ENCODE data around the gene PITX2.
A peak's percentile ranks its signal among the peaks of the same experiment; 100 is the strongest.

The PITX2 gene

GRCh38 chr4:110621328-110621812, 1.5 kb downstream of the PITX2 start:
- TF ChIP-seq ZNF274 (IDR thresholded peaks at IDR 0.05; ENCODE audit: low read depth, low read length): no peak
- TF ChIP-seq SUZ12 (IDR thresholded peaks at IDR 0.05; ENCODE audit: extremely low read depth, insufficient read depth, insufficient read length): no peak
- Histone ChIP-seq H3K9me3 (ENCODE audit: insufficient read depth, low read length) (no peaks in the 10 kb centered on the region), H3K4me3 (ENCODE audit: insufficient read length, low read depth) (peak overlapping the region; percentile 25), H3K36me3 (ENCODE audit: insufficient read depth, insufficient read length, low read length) (no peaks in the 10 kb centered on the region), H3K4me1 (ENCODE audit: insufficient read depth, insufficient read length) (peaks cover 7% of the 10 kb centered on the region), H3K9ac (ENCODE audit: insufficient read length, low read depth) (no peak overlapping the region), H3K27me3 (ENCODE audit: insufficient read depth, insufficient read length) (peaks cover 98% of the 10 kb centered on the region)
- DNase-seq (ENCODE audit: low read depth, low spot score): no peak

GRCh38 chr4:110620691-110621327, 2.1 kb downstream of the PITX2 start:
- H3K4me3 ChIP-seq (ENCODE audit: insufficient read length, low read depth): peak overlapping the region; percentile 25
- H3K9me3 ChIP-seq (ENCODE audit: insufficient read depth, low read length): no peaks in the 10 kb centered on the region
- H3K4me1 ChIP-seq (ENCODE audit: insufficient read depth, insufficient read length): peaks cover 7% of the 10 kb centered on the region
- TF ChIP-seq YY1 (IDR thresholded peaks at IDR 0.05; ENCODE audit: insufficient read depth, insufficient read length) (no peak), ZNF274 (IDR thresholded peaks at IDR 0.05; ENCODE audit: low read depth, low read length) (no peak), SUZ12 (IDR thresholded peaks at IDR 0.05; ENCODE audit: extremely low read depth, insufficient read depth, insufficient read length) (peak; percentile 85)
- H3K9ac ChIP-seq (ENCODE audit: insufficient read length, low read depth): peak overlapping the region; percentile 42
- H3K36me3 ChIP-seq (ENCODE audit: insufficient read depth, insufficient read length, low read length): no peaks in the 10 kb centered on the region
- H3K27me3 ChIP-seq (ENCODE audit: insufficient read depth, insufficient read length): peaks cover 98% of the 10 kb centered on the region
- no peak for DNase-seq (ENCODE audit: low read depth, low spot score)

GRCh38 chr4:110620322-110620690, 2.6 kb downstream of the PITX2 start:
- Histone ChIP-seq H3K9ac (ENCODE audit: insufficient read length, low read depth) (no peak overlapping the region), H3K4me3 (ENCODE audit: insufficient read length, low read depth) (no peak overlapping the region), H3K36me3 (ENCODE audit: insufficient read depth, insufficient read length, low read length) (no peaks in the 10 kb centered on the region), H3K27me3 (ENCODE audit: insufficient read depth, insufficient read length) (peaks cover 98% of the 10 kb centered on the region), H3K4me1 (ENCODE audit: insufficient read depth, insufficient read length) (peaks cover 7% of the 10 kb centered on the region), H3K9me3 (ENCODE audit: insufficient read depth, low read length) (no peaks in the 10 kb centered on the region)
- DNase-seq (ENCODE audit: low read depth, low spot score): no peak
- no peak for TF ChIP-seq SUZ12 (IDR thresholded peaks at IDR 0.05; ENCODE audit: extremely low read depth, insufficient read depth, insufficient read length)
- no peak for TF ChIP-seq YY1 (IDR thresholded peaks at IDR 0.05; ENCODE audit: insufficient read depth, insufficient read length)
- no peak for TF ChIP-seq ZNF274 (IDR thresholded peaks at IDR 0.05; ENCODE audit: low read depth, low read length)

- TF ChIP-seq SUZ12 (IDR thresholded peaks at IDR 0.05; ENCODE audit: extremely low read depth, insufficient read depth, insufficient read length) (no peak), ZNF274 (IDR thresholded peaks at IDR 0.05; ENCODE audit: low read depth, low read length) (no peak), YY1 (IDR thresholded peaks at IDR 0.05; ENCODE audit: insufficient read depth, insufficient read length) (no peak)
- H3K4me3 ChIP-seq (ENCODE audit: insufficient read length, low read depth): no peak overlapping the region
- H3K9me3 ChIP-seq (ENCODE audit: insufficient read depth, low read length): no peaks in the 10 kb centered on the region
- H3K4me1 ChIP-seq (ENCODE audit: insufficient read depth, insufficient read length): peaks cover 7% of the 10 kb centered on the region
- H3K27me3 ChIP-seq (ENCODE audit: insufficient read depth, insufficient read length): peaks cover 98% of the 10 kb centered on the region
- H3K9ac ChIP-seq (ENCODE audit: insufficient read length, low read depth): no peak overlapping the region
- no peak for DNase-seq (ENCODE audit: low read depth, low spot score)
- H3K36me3 ChIP-seq (ENCODE audit: insufficient read depth, insufficient read length, low read length): no peaks in the 10 kb centered on the region
These were observed 3.2 kb downstream of the PITX2 start for GRCh38 chr4:110619463-110620247.

- Histone ChIP-seq H3K9me3 (ENCODE audit: insufficient read depth, low read length) (no peaks in the 10 kb centered on the region), H3K4me3 (ENCODE audit: insufficient read length, low read depth) (peak overlapping the region; percentile 11), H3K27me3 (ENCODE audit: insufficient read depth, insufficient read length) (peaks cover 98% of the 10 kb centered on the region), H3K36me3 (ENCODE audit: insufficient read depth, insufficient read length, low read length) (no peaks in the 10 kb centered on the region), H3K9ac (ENCODE audit: insufficient read length, low read depth) (no peak overlapping the region), H3K4me1 (ENCODE audit: insufficient read depth, insufficient read length) (peaks cover 7% of the 10 kb centered on the region)
- TF ChIP-seq ZNF274 (IDR thresholded peaks at IDR 0.05; ENCODE audit: low read depth, low read length) (no peak), SUZ12 (IDR thresholded peaks at IDR 0.05; ENCODE audit: extremely low read depth, insufficient read depth, insufficient read length) (peak; percentile 84)
- no peak for DNase-seq (ENCODE audit: low read depth, low spot score)
These were observed 4.1 kb downstream of the PITX2 start for GRCh38 chr4:110618581-110619462.

GRCh38 chr4:110617646-110618580, 5.0 kb downstream of the PITX2 start:
- Histone ChIP-seq H3K4me3 (ENCODE audit: insufficient read length, low read depth) (peak overlapping the region; percentile 11), H3K4me1 (ENCODE audit: insufficient read depth, insufficient read length) (peaks cover 7% of the 10 kb centered on the region), H3K27me3 (ENCODE audit: insufficient read depth, insufficient read length) (peaks cover 99% of the 10 kb centered on the region), H3K36me3 (ENCODE audit: insufficient read depth, insufficient read length, low read length) (no peaks in the 10 kb centered on the region), H3K9me3 (ENCODE audit: insufficient read depth, low read length) (no peaks in the 10 kb centered on the region), H3K9ac (ENCODE audit: insufficient read length, low read depth) (no peak overlapping the region)
- TF ChIP-seq ZNF274 (IDR thresholded peaks at IDR 0.05; ENCODE audit: low read depth, low read length) (no peak), YY1 (IDR thresholded peaks at IDR 0.05; ENCODE audit: insufficient read depth, insufficient read length) (no peak), SUZ12 (IDR thresholded peaks at IDR 0.05; ENCODE audit: extremely low read depth, insufficient read depth, insufficient read length) (peak; percentile 98)
- DNase-seq (ENCODE audit: low read depth, low spot score): no peak

All from NT2/D1 (cell line).